HepG2 (cell line): Measurements from ENCODE around the gene TMTC4. TPM values are rescaled to one million over a fixed set of nuclear protein-coding genes. Genes with fewer than 3 reads are reported as not detected.
A peak's percentile ranks its signal among the peaks of the same experiment; 100 is the strongest.

Experiments
- ARNTL ChIP-seq: sonication (generic); formaldehyde crosslinking; IDR thresholded peaks from 2 replicates; pipeline ENCODE4 v1.4.0; 2020; ENCODE audit warnings: mild to moderate bottlenecking, missing genetic modification reagents
- BHLHE40 ChIP-seq: IDR thresholded peaks from 2 replicates; pipeline ENCODE4 v1.6.1; 2011; ENCODE audit warnings: low read length, improper control_type of control experiment
- ETV6 ChIP-seq: sonication (generic); formaldehyde crosslinking; conservative IDR thresholded peaks from 2 replicates; pipeline ENCODE4 v1.4.0; 2020; ENCODE audit warnings: missing genetic modification reagents
- FOXJ3 ChIP-seq: sonication (generic); formaldehyde crosslinking; IDR thresholded peaks from 2 replicates; pipeline ENCODE4 v1.4.0; 2020; ENCODE audit warnings: missing genetic modification reagents, mild to moderate bottlenecking, borderline replicate concordance
- PHF5A ChIP-seq: IDR thresholded peaks from one replicate; pipeline ENCODE4 v1.6.1; 2018; ENCODE audit warnings: low read depth, missing genetic modification reagents; ENCODE audit not compliant: unreplicated experiment
- POLR2A ChIP-seq, 2 experiments: IDR thresholded peaks; 2 replicates each; pipeline ENCODE4 v1.6.1; 2011; ENCODE audit warnings: low read depth in 2 of 2, low read length in 2 of 2, mild to moderate bottlenecking in 1 of 2, moderate library complexity in 1 of 2; ENCODE audit not compliant: insufficient read depth in 1 of 2
- SIN3B ChIP-seq: fragments of 150-350 bp; IDR thresholded peaks from 2 replicates; pipeline ENCODE4 v1.6.1; 2014; ENCODE audit warnings: low read length
- SP4 ChIP-seq: sonication (generic); formaldehyde crosslinking; IDR thresholded peaks from 2 replicates; pipeline ENCODE4 v1.8.1; 2023; ENCODE audit warnings: mild to moderate bottlenecking, missing genetic modification reagents
- TAF1 ChIP-seq: sonication (generic); formaldehyde crosslinking; IDR thresholded peaks from 2 replicates; pipeline ENCODE4 v1.4.0; 2020; ENCODE audit warnings: missing genetic modification reagents
- TCF12 ChIP-seq, 2 experiments: fragments of 450-650 bp in 1 of 2; sonication (generic) in 1 of 2; formaldehyde crosslinking in 1 of 2; IDR thresholded peaks; 2 replicates each; pipeline versions ENCODE4 v1.6.1 to v1.8.0; 2017 to 2022; ENCODE audit warnings: antibody characterized with exemption in 1 of 2, mild to moderate bottlenecking in 1 of 2, missing genetic modification reagents in 1 of 2, moderate library complexity in 1 of 2
- ZC3H4 ChIP-seq: sonication (generic); formaldehyde crosslinking; IDR thresholded peaks from 2 replicates; pipeline ENCODE4 v1.4.0; 2020; ENCODE audit warnings: missing genetic modification reagents, borderline replicate concordance
- ZFP37 ChIP-seq: sonication (generic); formaldehyde crosslinking; IDR thresholded peaks from 2 replicates; pipeline ENCODE4 v1.4.0; 2020; ENCODE audit warnings: missing genetic modification reagents, borderline replicate concordance
- ZMYM4 ChIP-seq: sonication (generic); formaldehyde crosslinking; IDR thresholded peaks from 2 replicates; pipeline ENCODE4 v1.8.1; 2023; ENCODE audit warnings: mild to moderate bottlenecking, missing genetic modification reagents
- ZNF441 ChIP-seq: sonication (generic); formaldehyde crosslinking; IDR thresholded peaks from 2 replicates; pipeline ENCODE4 v1.7.0; 2021; ENCODE audit warnings: missing genetic modification reagents, borderline replicate concordance
- ZNF577 ChIP-seq: sonication (generic); formaldehyde crosslinking; IDR thresholded peaks from 2 replicates; pipeline ENCODE4 v1.4.0; 2020; ENCODE audit warnings: mild to moderate bottlenecking, low read depth, missing genetic modification reagents, borderline replicate concordance
- ZNF605 ChIP-seq: sonication (generic); formaldehyde crosslinking; IDR thresholded peaks from 2 replicates; pipeline ENCODE4 v1.8.0; 2022; ENCODE audit warnings: mild to moderate bottlenecking, missing genetic modification reagents
- ZSCAN20 ChIP-seq: sonication (generic); formaldehyde crosslinking; IDR thresholded peaks from 2 replicates; pipeline ENCODE4 v1.4.0; 2020; ENCODE audit warnings: missing genetic modification reagents, mild to moderate bottlenecking, borderline replicate concordance
- polyA plus RNA-seq, 8 experiments: library from polyadenylated mRNA; depleted of rRNA in 3 of 8; stranded (reverse) in 7 of 8; unstranded in 1 of 8; fragments of >200 nt; fragmentation: Illumina TruSeq in 4 of 8; extraction: Trizol in 4 of 8; gene quantifications; 2 replicates each; pipeline versions ENCODE4 v1.2.1 to v1.2.3, GENCODE V29; 2011 to 2016; ENCODE audit warnings: low read depth in 4 of 8, missing spikeins in 1 of 8, mixed read lengths in 1 of 8; ENCODE audit not compliant: insufficient read depth in 1 of 8
- total RNA-seq, 5 experiments: library from RNA; depleted of rRNA; stranded (reverse); fragments of >200 nt; fragmentation: Illumina TruSeq; extraction: Trizol; gene quantifications; 2 replicates each; pipeline ENCODE4 v1.2.3, GENCODE V29; 2016; ENCODE audit warnings: low read depth in 1 of 5
- TF ChIP-seq, protein P1 (sequence below): sonication (generic); formaldehyde crosslinking; IDR thresholded peaks from 2 replicates; pipeline ENCODE4 v1.4.0; 2020; ENCODE audit warnings: missing genetic modification reagents, borderline replicate concordance
- TF ChIP-seq, protein P2 (sequence below): sonication (generic); formaldehyde crosslinking; IDR thresholded peaks from 2 replicates; pipeline ENCODE4 v1.5.0; 2020; ENCODE audit warnings: mild to moderate bottlenecking, missing genetic modification reagents, borderline replicate concordance
- TF ChIP-seq, protein P3 (sequence below): sonication (generic); formaldehyde crosslinking; IDR thresholded peaks from 2 replicates; pipeline ENCODE4 v1.4.0; 2020; ENCODE audit warnings: missing genetic modification reagents, low read depth, mild to moderate bottlenecking, borderline replicate concordance
- TF ChIP-seq, protein P4 (sequence below): sonication (generic); formaldehyde crosslinking; IDR thresholded peaks from 2 replicates; pipeline ENCODE4 v1.8.0; 2022; ENCODE audit warnings: mild to moderate bottlenecking, missing genetic modification reagents, moderate library complexity

The TMTC4 gene
- total and polyA plus RNA-seq, 2 of the 13 experiments (the other 11 are each of a cell fraction or from before 2014, with no cell fraction given) = 16.0 to 22.6 TPM

DNA sequence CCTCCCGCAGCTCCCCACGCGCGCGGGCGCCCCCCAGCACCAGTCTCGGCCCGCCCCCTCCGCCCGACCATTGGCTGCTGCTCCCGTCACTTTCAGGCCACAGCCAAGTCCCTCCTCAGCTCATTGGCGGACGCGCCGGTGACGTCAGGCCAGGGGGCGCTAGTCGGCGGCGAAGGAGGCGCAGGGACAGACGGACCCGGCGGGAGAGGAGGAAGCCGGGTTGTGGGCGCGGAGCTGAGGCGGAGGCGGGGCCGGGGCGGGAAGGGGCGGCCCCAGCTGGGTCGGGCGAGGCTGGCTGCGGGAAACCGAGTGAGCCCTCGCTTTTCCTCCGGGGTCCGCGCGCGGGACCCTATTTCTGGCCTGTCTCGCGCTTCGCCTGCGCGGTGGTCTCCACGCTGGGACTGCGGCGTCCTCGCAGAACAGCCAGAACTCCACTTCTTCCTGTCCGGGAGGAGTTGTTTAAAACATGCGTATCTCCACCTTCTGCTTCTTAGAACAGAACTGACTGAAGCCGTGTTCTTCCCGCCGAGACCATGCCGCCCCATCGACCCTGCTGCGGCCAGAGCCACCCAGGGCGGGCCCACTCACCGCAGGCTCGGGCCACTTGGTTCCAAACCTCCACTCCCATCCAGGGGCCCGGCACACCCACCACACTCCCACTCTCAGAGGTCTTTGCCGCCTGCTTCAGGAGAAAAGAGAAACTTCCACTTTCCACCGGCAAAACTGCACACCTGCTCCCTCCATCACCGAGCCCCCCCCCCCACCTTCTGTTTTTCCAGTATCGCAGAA is 471 bp upstream of the TMTC4 start (continued):
- TF ChIP-seq, protein P1, sequence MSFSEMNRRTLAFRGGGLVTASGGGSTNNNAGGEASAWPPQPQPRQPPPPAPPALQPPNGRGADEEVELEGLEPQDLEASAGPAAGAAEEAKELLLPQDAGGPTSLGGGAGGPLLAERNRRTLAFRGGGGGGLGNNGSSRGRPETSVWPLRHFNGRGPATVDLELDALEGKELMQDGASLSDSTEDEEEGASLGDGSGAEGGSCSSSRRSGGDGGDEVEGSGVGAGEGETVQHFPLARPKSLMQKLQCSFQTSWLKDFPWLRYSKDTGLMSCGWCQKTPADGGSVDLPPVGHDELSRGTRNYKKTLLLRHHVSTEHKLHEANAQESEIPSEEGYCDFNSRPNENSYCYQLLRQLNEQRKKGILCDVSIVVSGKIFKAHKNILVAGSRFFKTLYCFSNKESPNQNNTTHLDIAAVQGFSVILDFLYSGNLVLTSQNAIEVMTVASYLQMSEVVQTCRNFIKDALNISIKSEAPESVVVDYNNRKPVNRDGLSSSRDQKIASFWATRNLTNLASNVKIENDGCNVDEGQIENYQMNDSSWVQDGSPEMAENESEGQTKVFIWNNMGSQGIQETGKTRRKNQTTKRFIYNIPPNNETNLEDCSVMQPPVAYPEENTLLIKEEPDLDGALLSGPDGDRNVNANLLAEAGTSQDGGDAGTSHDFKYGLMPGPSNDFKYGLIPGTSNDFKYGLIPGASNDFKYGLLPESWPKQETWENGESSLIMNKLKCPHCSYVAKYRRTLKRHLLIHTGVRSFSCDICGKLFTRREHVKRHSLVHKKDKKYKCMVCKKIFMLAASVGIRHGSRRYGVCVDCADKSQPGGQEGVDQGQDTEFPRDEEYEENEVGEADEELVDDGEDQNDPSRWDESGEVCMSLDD (CRISPR knock-in tag) = no peak
- TF ChIP-seq, protein P2, sequence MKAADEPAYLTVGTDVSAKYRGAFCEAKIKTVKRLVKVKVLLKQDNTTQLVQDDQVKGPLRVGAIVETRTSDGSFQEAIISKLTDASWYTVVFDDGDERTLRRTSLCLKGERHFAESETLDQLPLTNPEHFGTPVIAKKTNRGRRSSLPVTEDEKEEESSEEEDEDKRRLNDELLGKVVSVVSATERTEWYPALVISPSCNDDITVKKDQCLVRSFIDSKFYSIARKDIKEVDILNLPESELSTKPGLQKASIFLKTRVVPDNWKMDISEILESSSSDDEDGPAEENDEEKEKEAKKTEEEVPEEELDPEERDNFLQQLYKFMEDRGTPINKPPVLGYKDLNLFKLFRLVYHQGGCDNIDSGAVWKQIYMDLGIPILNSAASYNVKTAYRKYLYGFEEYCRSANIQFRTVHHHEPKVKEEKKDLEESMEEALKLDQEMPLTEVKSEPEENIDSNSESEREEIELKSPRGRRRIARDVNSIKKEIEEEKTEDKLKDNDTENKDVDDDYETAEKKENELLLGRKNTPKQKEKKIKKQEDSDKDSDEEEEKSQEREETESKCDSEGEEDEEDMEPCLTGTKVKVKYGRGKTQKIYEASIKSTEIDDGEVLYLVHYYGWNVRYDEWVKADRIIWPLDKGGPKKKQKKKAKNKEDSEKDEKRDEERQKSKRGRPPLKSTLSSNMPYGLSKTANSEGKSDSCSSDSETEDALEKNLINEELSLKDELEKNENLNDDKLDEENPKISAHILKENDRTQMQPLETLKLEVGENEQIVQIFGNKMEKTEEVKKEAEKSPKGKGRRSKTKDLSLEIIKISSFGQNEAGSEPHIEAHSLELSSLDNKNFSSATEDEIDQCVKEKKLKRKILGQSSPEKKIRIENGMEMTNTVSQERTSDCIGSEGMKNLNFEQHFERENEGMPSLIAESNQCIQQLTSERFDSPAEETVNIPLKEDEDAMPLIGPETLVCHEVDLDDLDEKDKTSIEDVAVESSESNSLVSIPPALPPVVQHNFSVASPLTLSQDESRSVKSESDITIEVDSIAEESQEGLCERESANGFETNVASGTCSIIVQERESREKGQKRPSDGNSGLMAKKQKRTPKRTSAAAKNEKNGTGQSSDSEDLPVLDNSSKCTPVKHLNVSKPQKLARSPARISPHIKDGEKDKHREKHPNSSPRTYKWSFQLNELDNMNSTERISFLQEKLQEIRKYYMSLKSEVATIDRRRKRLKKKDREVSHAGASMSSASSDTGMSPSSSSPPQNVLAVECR (CRISPR knock-in tag) = peak; percentile 83; the same call in 1 of the 2 replicates
- TF ChIP-seq BHLHE40 = no peak
- peak; percentile 71 for TF ChIP-seq TAF1 (CRISPR knock-in tag)
- TF ChIP-seq ARNTL (CRISPR knock-in tag) = no peak
- TF ChIP-seq SP4 (CRISPR knock-in tag) = peak; percentile 69
- TF ChIP-seq ZNF577 (CRISPR knock-in tag) = no peak
- no peak for TF ChIP-seq SIN3B
- TF ChIP-seq POLR2A (IDR thresholded peaks at IDR 0.05; ENCODE audit: insufficient read depth in 1 of 2, low read depth in 2 of 2, low read length in 2 of 2) = peak; percentile 20 to 83; a peak in 3 of 4 replicates
- TF ChIP-seq ZC3H4 (CRISPR knock-in tag) = no peak
- no peak for TF ChIP-seq ZFP37 (CRISPR knock-in tag)
- TF ChIP-seq PHF5A (CRISPR knock-in tag) = no peak
- no peak for TF ChIP-seq ZSCAN20 (CRISPR knock-in tag)
- TF ChIP-seq ZNF441 (CRISPR knock-in tag) = 0 out of 2 replicates have a peak, but pooled peaks have one; percentile 37
- no peak for TF ChIP-seq TCF12 (IDR thresholded peaks at IDR 0.05)
- no peak for TF ChIP-seq TCF12 (CRISPR knock-in tag; IDR thresholded peaks at IDR 0.05)
- TF ChIP-seq ZMYM4 = peak; percentile 94
- TF ChIP-seq, protein P3, sequence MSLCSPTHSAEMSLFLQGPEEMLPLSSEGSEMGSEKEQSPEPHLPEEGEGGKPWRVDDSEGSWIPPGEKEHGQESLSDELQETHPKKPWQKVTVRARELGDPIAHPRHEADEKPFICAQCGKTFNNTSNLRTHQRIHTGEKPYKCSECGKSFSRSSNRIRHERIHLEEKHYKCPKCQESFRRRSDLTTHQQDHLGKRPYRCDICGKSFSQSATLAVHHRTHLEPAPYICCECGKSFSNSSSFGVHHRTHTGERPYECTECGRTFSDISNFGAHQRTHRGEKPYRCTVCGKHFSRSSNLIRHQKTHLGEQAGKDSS (CRISPR knock-in tag) = no peak
- TF ChIP-seq ZNF605 (CRISPR knock-in tag) = no peak
- TF ChIP-seq, protein P4, sequence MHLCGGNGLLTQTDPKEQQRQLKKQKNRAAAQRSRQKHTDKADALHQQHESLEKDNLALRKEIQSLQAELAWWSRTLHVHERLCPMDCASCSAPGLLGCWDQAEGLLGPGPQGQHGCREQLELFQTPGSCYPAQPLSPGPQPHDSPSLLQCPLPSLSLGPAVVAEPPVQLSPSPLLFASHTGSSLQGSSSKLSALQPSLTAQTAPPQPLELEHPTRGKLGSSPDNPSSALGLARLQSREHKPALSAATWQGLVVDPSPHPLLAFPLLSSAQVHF (CRISPR knock-in tag) = no peak
- no peak for TF ChIP-seq FOXJ3 (CRISPR knock-in tag)
- TF ChIP-seq ETV6 (CRISPR knock-in tag) = no peak
